GM06990 (cell line): ENCODE results near the gene KRTAP1-4.
"Not testable (repeated sequence)": the region's sequence is repeated elsewhere in the genome, so short reads cannot be mapped to it uniquely, and the experiment has no call there.

Source experiments
- DNase-seq: peaks from one replicate; pipeline ENCODE4 v3.0.0-alpha.2; 2011; ENCODE audit not compliant: insufficient read length; ENCODE audit errors: extremely low read depth
- H3K27me3 ChIP-seq: replicated peaks from 2 replicates; pipeline ENCODE4 v1.6.0; 2011; ENCODE audit warnings: low read length; ENCODE audit not compliant: control insufficient read depth, insufficient read depth
- H3K36me3 ChIP-seq: 2 replicates; pipeline ENCODE4 v1.5.1; 2011; ENCODE audit warnings: low read length; ENCODE audit not compliant: control insufficient read depth, insufficient read depth
- H3K4me3 ChIP-seq: replicated peaks from 2 replicates; pipeline ENCODE4 v1.5.1; 2011; ENCODE audit warnings: low read depth, mild to moderate bottlenecking, control low read depth, low read length
- CTCF ChIP-seq: IDR thresholded peaks from 2 replicates; pipeline ENCODE4 v1.5.1; 2011; ENCODE audit warnings: low read length, control low read depth, mild to moderate bottlenecking, inconsistent platforms; ENCODE audit not compliant: insufficient read depth, poor library complexity, severe bottlenecking

Gene KRTAP1-4

GRCh38 chr17:41060052-41060604 is 30.1 kb upstream of the KRTAP1-4 start, which contains the start of gene KRTAP2-3:
Gene KRTAP2-3, minus strand, starts transcription at chr17:41060114. Its CDS starts 64 bp downstream, at chr17:41060050.
- H3K4me3 ChIP-seq, result no peak within 1 kb of the TSS
- DNase-seq, result no peak
- TF ChIP-seq CTCF, result no peak
- no peaks in the 10 kb centered on the region; the same call in 1 of the 2 replicates for H3K27me3 ChIP-seq
- no peaks in the 10 kb centered on the region for H3K36me3 ChIP-seq

- not testable (repeated sequence) for H3K4me3 ChIP-seq, H3K27me3 ChIP-seq, H3K36me3 ChIP-seq, DNase-seq
Measured at GRCh38 chr17:41059276-41060051, 29.5 kb upstream of the KRTAP1-4 start.

- Histone ChIP-seq H3K4me3 (no peak overlapping the region), H3K27me3 (no peaks in the 10 kb centered on the region; the same call in 1 of the 2 replicates), H3K36me3 (no peaks in the 10 kb centered on the region)
- no peak for DNase-seq
- no peak for TF ChIP-seq CTCF
Measured at GRCh38 chr17:41058741-41059140, 28.7 kb upstream of the KRTAP1-4 start.

- Histone ChIP-seq H3K4me3 (no peak overlapping the region), H3K36me3 (no peaks in the 10 kb centered on the region), H3K27me3 (no peaks in the 10 kb centered on the region; the same call in 1 of the 2 replicates)
- DNase-seq, result no peak
- no peak for TF ChIP-seq CTCF
Measured at GRCh38 chr17:41057547-41057946, 27.6 kb upstream of the KRTAP1-4 start.

GRCh38 chr17:41055130-41055529 is 25.1 kb upstream of the KRTAP1-4 start, which contains the start of gene KRTAP2-2:
Gene KRTAP2-2, minus strand, starts transcription at chr17:41055230. Its CDS starts 19 bp downstream, at chr17:41055211.
- DNase-seq, H3K4me3 ChIP-seq, H3K27me3 ChIP-seq, H3K36me3 ChIP-seq: not testable (repeated sequence)

- not testable (repeated sequence) for H3K4me3 ChIP-seq, H3K27me3 ChIP-seq, DNase-seq, H3K36me3 ChIP-seq
Measured at GRCh38 chr17:41054556-41054955, 24.6 kb upstream of the KRTAP1-4 start.

- no peaks in the 10 kb centered on the region for H3K27me3 ChIP-seq
- H3K36me3 ChIP-seq, result no peaks in the 10 kb centered on the region
- no peak for TF ChIP-seq CTCF
- no peak overlapping the region for H3K4me3 ChIP-seq
- DNase-seq, result no peak
Measured at GRCh38 chr17:41054025-41054424, 24.0 kb upstream of the KRTAP1-4 start.
